Activated CD4-positive, alpha-beta T cell treated with anti-CD3 and anti-CD28 coated beads for 48 hours (primary cell): ENCODE measurements around the gene TMEM238L.

ENCODE experiments used
- DNase-seq: peaks from one replicate; pipeline ENCODE4 v3.0.0-alpha.2; 2020

Gene TMEM238L

GRCh38 chr17:10772425-10773380 is 31.2 kb downstream of the TMEM238L start:
- DNase-seq, result peak; percentile 76

GRCh38 chr17:10771148-10771547 is 32.8 kb downstream of the TMEM238L start:
- DNase-seq, result no peak

- no peak for DNase-seq
Observed at GRCh38 chr17:10769840-10770239, 34.1 kb downstream of the TMEM238L start.

GRCh38 chr17:10768750-10769251 is 35.1 kb downstream of the TMEM238L start:
- no peak for DNase-seq

GRCh38 chr17:10767232-10767631 is 36.7 kb downstream of the TMEM238L start:
- no peak for DNase-seq

GRCh38 chr17:10762037-10762436 is 41.9 kb downstream of the TMEM238L start:
- no peak for DNase-seq

GRCh38 chr17:10761281-10761680 is 42.6 kb downstream of the TMEM238L start:
- DNase-seq, result no peak

GRCh38 chr17:10758062-10758461 is 45.8 kb downstream of the TMEM238L start:
- DNase-seq, result no peak

- DNase-seq, result no peak
Observed at GRCh38 chr17:10757647-10758046, 46.3 kb downstream of the TMEM238L start.

GRCh38 chr17:10757067-10757466 is 46.8 kb downstream of the TMEM238L start:
- no peak for DNase-seq

- DNase-seq, result no peak
Observed at GRCh38 chr17:10756619-10757018, 47.3 kb downstream of the TMEM238L start.

GRCh38 chr17:10756185-10756584 is 47.7 kb downstream of the TMEM238L start:
- no peak for DNase-seq

- DNase-seq, result no peak
Observed at GRCh38 chr17:10755592-10756127, 48.2 kb downstream of the TMEM238L start.

GRCh38 chr17:10754861-10755591 is 48.9 kb downstream of the TMEM238L start:
- DNase-seq, result no peak

- peak; percentile 51 for DNase-seq
Observed at GRCh38 chr17:10754109-10754508, 49.8 kb downstream of the TMEM238L start.

GRCh38 chr17:10752696-10753095 is 51.2 kb downstream of the TMEM238L start:
- no peak for DNase-seq

- DNase-seq, result no peak
Observed at GRCh38 chr17:10751563-10751962, 52.3 kb downstream of the TMEM238L start.

- no peak for DNase-seq
Observed at GRCh38 chr17:10750210-10750609, 53.7 kb downstream of the TMEM238L start.

- DNase-seq, result no peak
Observed at GRCh38 chr17:10748531-10749181, 55.2 kb downstream of the TMEM238L start.

- DNase-seq, result no peak
Observed at GRCh38 chr17:10745231-10745630, 58.7 kb downstream of the TMEM238L start.
